ENCODE data around the gene TMEM19.

Gene TMEM19

GRCh38 chr12:71685914-71686657 is at the start of gene TMEM19:
Gene TMEM19, plus strand, starts transcription at chr12:71686082. Its CDS starts 599 bp downstream, at chr12:71686681.
- peak; percentile 78 for DNase-seq (ENCODE audit: low read depth)

- DNase-seq (ENCODE audit: low read depth): no peak
Measured at GRCh38 chr12:71636704-71637115, 49.2 kb upstream of the TMEM19 start.

GRCh38 chr12:71638499-71638898 is 47.4 kb upstream of the TMEM19 start:
- DNase-seq (ENCODE audit: low read depth): no peak

- no peak for DNase-seq (ENCODE audit: low read depth)
Measured at GRCh38 chr12:71639341-71639760, 46.5 kb upstream of the TMEM19 start.

- no peak for DNase-seq (ENCODE audit: low read depth)
Measured at GRCh38 chr12:71640316-71640715, 45.6 kb upstream of the TMEM19 start.

GRCh38 chr12:71641390-71641789 is 44.5 kb upstream of the TMEM19 start:
- DNase-seq (ENCODE audit: low read depth): no peak

- DNase-seq (ENCODE audit: low read depth): no peak
Measured at GRCh38 chr12:71642264-71642663, 43.6 kb upstream of the TMEM19 start.

- no peak for DNase-seq (ENCODE audit: low read depth)
Measured at GRCh38 chr12:71645268-71645667, 40.6 kb upstream of the TMEM19 start.

- DNase-seq (ENCODE audit: low read depth): no peak
Measured at GRCh38 chr12:71646512-71646911, 39.4 kb upstream of the TMEM19 start.

- DNase-seq (ENCODE audit: low read depth): no peak
Measured at GRCh38 chr12:71648537-71648936, 37.3 kb upstream of the TMEM19 start.

GRCh38 chr12:71649401-71649800 is 36.5 kb upstream of the TMEM19 start:
- DNase-seq (ENCODE audit: low read depth): no peak

- no peak for DNase-seq (ENCODE audit: low read depth)
Measured at GRCh38 chr12:71652656-71653055, 33.2 kb upstream of the TMEM19 start.

GRCh38 chr12:71653137-71653536 is 32.7 kb upstream of the TMEM19 start:
- DNase-seq (ENCODE audit: low read depth): no peak

GRCh38 chr12:71654200-71654599 is 31.7 kb upstream of the TMEM19 start:
- no peak for DNase-seq (ENCODE audit: low read depth)

- DNase-seq (ENCODE audit: low read depth): no peak
Measured at GRCh38 chr12:71655495-71655894, 30.4 kb upstream of the TMEM19 start.

- DNase-seq (ENCODE audit: low read depth): no peak
Measured at GRCh38 chr12:71655907-71656306, 30.0 kb upstream of the TMEM19 start.

- DNase-seq (ENCODE audit: low read depth): no peak
Measured at GRCh38 chr12:71656740-71657139, 29.1 kb upstream of the TMEM19 start.

- DNase-seq (ENCODE audit: low read depth): no peak
Measured at GRCh38 chr12:71661977-71662530, 23.8 kb upstream of the TMEM19 start.

GRCh38 chr12:71662849-71663560 is 22.9 kb upstream of the TMEM19 start:
- DNase-seq (ENCODE audit: low read depth): peak; percentile 66

- DNase-seq (ENCODE audit: low read depth): peak; percentile 79
Measured at GRCh38 chr12:71663561-71664410, 22.1 kb upstream of the TMEM19 start, which contains the start of the genes THAP2 and ZFC3H1. Gene THAP2, plus strand, starts transcription at chr12:71664301. Its CDS starts 209 bp downstream, at chr12:71664510. Gene ZFC3H1, minus strand, starts transcription at chr12:71663848. Its CDS starts 238 bp downstream, at chr12:71663610.

GRCh38 chr12:71664411-71665089 is 21.3 kb upstream of the TMEM19 start:
- no peak for DNase-seq (ENCODE audit: low read depth)
